GM12801 (cell line): ENCODE results near the gene ADH1C.

ENCODE experiments used
- TF ChIP-seq, protein P1 (sequence below): IDR thresholded peaks from one replicate; pipeline ENCODE4 v1.5.1; 2011; ENCODE audit warnings: control low read depth; ENCODE audit not compliant: insufficient read length; ENCODE audit errors: extremely low read depth

Gene ADH1C

DNA sequence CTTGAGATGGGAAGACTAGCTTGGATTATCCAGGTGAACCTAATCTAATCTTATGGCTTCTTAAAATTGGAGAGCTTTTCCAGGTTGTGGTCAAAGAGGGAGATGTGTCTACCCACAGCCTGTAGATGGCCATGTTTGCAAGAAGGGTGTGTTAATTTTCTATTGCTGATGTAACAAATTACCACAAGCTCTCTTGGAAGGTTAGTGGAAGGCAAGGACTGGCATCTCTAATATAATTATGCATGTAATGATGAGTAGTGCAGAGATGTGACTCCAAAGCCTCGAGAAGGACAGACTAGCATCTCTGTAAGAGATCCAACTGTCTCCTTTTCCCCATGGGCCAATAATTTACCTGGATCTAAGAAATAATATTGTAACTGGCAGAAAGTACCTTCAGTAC lies 28.2 kb downstream of the ADH1C start:
- TF ChIP-seq, protein P1, sequence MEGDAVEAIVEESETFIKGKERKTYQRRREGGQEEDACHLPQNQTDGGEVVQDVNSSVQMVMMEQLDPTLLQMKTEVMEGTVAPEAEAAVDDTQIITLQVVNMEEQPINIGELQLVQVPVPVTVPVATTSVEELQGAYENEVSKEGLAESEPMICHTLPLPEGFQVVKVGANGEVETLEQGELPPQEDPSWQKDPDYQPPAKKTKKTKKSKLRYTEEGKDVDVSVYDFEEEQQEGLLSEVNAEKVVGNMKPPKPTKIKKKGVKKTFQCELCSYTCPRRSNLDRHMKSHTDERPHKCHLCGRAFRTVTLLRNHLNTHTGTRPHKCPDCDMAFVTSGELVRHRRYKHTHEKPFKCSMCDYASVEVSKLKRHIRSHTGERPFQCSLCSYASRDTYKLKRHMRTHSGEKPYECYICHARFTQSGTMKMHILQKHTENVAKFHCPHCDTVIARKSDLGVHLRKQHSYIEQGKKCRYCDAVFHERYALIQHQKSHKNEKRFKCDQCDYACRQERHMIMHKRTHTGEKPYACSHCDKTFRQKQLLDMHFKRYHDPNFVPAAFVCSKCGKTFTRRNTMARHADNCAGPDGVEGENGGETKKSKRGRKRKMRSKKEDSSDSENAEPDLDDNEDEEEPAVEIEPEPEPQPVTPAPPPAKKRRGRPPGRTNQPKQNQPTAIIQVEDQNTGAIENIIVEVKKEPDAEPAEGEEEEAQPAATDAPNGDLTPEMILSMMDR: no peak

DNA sequence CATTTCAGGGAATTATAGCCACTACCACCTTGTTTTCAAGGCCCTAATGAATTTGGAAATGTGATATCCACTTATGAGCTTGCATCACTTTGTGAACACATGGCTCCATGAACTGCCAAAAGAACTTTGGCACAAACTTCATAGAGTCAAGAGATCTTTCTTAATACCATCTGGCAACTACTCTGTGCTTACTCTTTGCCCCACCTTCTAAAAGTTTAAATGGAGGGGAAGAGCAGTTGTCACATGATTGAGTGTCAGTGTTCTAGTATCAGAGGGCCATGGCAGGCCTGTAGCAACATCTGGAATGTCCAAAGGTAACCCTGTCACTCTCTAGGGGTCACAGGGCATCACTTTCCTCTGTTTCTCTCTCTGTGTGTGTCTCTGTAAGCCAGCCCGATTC lies 28.8 kb downstream of the ADH1C start:
- TF ChIP-seq, protein P1: no peak

DNA sequence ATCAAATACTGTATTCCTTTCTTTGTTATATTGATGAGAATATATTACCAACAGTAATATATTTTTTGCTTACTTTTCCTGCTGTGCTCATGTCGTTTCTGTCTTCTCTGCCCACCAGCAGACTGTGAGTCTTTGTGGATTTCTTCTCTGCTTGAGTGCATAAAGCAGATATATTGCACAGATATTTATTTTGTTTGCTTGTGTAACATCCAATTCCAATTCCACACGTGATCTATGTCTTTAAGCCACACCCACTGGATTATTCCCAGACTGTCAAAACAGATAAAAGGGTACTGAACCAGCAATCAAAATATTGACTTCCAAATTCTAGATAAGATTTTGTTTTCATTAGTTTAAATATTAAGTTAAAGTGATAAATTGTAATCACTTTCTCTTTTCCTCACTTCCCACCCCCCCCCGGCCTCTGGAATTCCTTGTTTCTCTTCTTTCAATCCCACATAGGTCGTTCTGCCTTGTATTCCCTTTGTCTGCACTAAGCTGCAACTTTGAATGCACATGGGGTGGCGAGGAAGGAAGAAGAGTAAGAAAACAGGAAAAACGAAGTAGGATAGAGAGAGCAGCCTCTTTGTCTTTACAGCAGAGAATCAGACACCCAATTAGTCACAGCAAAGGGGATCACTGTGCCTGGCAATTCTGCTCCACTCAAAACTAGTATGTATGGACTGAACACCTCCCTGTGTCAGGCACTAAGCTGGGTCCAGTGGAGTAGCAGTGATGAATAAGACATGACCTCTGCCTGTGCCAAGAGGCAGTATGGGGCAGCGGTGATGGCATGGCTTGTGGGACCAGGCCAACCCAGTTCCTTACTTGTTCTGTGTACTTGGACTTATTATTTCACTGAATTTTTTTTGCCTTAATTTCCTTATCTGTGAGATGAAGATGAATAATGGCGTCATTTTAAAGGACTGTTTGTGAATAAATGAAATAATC lies 31.0 kb downstream of the ADH1C start, which contains the start of gene ADH1B:
TSS of gene ADH1B (minus strand) at position 161 of the 951 bp plus-strand sequence. CDS start at position 91, 70 bp downstream.
- TF ChIP-seq, protein P1: no peak

DNA sequence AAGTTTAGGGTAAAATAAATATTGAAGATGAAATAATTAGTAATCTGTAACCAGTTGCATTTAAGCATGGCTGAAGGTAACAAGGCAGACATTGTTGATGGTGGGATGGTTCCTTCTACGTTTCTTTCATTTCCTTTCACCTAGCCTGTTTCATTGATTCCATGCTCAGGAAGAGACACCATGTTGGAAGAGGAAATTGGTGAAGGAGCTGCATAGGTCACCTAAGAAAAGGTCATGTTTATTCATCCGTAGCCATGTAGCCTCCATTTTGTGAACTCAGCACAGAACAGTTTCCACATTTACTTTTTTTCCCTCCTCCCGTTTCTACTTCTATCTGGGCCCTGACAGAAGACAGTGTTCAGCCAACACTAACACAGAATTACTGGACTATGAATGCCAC lies 35.2 kb downstream of the ADH1C start:
- TF ChIP-seq, protein P1: no peak

DNA sequence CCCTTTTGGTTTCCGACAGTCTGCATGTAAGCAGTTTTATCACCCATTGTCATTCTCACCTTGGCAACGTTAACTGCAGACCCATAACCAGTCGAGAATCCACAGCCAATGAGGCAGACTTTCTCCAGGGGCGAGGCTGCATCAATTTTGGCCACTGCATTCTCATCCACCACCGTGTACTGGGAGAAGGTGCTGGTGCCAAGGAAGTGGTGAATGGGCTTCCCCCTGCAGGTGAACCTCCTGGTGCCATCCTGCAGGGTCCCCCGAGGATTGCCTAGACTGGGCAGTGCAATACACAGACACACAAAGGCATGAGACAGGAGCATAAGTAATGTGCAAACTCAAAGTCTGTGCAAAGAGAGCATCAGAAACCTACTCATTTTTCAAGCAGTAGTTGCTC lies 36.7 kb downstream of the ADH1C start:
- TF ChIP-seq, protein P1: no peak

DNA sequence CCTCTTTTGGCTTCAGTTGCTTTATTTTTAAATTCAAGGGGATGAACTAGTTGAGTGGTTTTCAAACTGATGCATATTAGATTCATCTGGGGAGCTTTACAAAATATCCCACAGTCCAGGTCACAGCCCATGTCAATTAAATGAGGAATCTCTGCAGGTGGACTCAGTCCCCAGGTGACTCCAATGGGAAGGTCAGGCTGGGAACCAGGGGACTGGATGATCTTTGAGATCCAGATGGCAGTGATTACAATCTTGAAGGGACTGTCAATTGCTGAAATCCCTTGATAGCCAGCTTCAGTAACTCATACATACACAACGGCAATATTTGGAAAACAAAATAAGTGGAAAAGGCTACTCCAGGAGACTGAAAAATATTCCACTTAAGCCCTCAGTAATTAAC lies 38.3 kb downstream of the ADH1C start:
- TF ChIP-seq, protein P1: no peak

DNA sequence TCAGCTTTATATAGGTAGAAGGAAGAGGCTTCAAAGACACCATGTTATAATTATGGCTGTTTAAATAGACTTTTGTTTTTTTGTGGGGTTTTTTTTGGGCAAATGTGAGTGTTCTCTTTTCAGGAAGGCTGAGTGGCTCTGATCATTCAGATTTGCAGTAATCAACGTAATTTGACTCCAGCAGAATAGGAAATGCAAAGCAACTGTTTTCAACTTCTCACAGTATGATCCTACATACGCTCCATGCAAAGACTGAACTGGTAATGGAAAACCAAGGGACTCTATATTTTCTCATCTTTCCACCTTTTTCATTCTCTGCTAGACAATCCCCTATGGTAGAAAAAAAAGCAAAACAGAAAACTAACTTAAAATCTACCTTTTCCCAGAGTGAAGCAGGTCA lies 42.2 kb downstream of the ADH1C start:
- TF ChIP-seq, protein P1: no peak
